Hepatocyte (in vitro differentiated cells): ENCODE measurements around the gene PACS1.

ENCODE experiments used
- EZH2 ChIP-seq: fragments of 200-600 bp; sonication (generic); IDR thresholded peaks from 2 replicates; pipeline ENCODE4 v1.6.1; 2016; ENCODE audit warnings: antibody characterized with exemption, mild to moderate bottlenecking, borderline replicate concordance
- TF ChIP-seq, protein P1 (sequence below): fragments of 200-600 bp; sonication (generic); IDR thresholded peaks from 2 replicates; pipeline ENCODE4 v1.5.1; 2016; ENCODE audit warnings: antibody characterized with exemption, mild to moderate bottlenecking; ENCODE audit not compliant: poor library complexity

DNA sequence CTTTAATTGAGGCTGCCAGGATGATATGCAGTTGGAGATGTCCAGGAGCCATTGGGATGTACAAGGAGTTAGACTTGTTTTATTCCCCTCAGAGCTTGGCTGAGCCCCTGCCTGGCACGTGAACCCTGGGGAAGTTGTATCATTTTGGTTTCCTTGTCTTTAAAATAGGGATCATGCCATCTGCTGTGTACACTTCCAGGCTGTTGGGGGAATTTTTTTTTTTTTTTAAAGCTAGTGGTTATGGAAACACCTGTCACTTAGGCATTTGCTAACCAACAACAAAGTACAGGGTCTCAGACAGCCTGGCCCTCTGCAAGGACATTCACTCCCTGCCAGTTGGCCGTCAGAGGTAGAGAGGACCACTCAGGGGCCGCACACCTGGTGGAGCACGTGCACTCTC, 189.9 kb downstream of the PACS1 start:
- no peak for TF ChIP-seq EZH2
- TF ChIP-seq, protein P1, sequence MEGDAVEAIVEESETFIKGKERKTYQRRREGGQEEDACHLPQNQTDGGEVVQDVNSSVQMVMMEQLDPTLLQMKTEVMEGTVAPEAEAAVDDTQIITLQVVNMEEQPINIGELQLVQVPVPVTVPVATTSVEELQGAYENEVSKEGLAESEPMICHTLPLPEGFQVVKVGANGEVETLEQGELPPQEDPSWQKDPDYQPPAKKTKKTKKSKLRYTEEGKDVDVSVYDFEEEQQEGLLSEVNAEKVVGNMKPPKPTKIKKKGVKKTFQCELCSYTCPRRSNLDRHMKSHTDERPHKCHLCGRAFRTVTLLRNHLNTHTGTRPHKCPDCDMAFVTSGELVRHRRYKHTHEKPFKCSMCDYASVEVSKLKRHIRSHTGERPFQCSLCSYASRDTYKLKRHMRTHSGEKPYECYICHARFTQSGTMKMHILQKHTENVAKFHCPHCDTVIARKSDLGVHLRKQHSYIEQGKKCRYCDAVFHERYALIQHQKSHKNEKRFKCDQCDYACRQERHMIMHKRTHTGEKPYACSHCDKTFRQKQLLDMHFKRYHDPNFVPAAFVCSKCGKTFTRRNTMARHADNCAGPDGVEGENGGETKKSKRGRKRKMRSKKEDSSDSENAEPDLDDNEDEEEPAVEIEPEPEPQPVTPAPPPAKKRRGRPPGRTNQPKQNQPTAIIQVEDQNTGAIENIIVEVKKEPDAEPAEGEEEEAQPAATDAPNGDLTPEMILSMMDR = no peak
